Measurements from ENCODE around the gene RAB27B. TPM values are rescaled to one million over a fixed set of nuclear protein-coding genes. Genes with fewer than 3 reads are reported as not detected.

RAB27B gene
- total and polyA plus RNA-seq, 10 of the 15 experiments (the other 5 are each of a cell fraction or from before 2014, with no cell fraction given): under 0.01 to 0.03 TPM; not detected in 8

DNA sequence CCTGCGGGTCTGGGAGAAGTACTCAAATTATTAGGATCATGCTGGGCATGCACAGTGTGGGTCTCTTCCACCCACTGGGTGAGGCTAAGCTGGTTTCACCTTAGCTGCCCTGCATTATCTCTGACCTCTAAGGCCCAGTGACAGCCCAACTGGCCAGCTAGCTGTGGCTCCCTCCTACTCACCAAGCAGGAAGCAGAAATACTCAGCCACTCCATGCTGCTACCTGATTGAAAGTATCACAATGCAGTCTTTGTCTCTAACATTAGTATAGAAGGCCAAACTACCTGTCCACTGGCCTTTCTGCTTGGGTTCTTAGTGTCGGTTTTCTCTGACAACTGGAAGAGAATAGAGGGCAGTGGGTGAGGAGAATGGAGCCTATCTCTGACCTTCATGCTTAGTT lies 47.3 kb upstream of the RAB27B start:
- Histone ChIP-seq H3K4me1 (ENCODE audit: control insufficient read depth, insufficient read depth, low read length) (no peaks in the 10 kb centered on the region), H3K9me3 (replicated peaks; ENCODE audit: control insufficient read depth, insufficient read depth, low read length) (no peaks in the 10 kb centered on the region), H4K20me1 (ENCODE audit: control insufficient read depth, insufficient read depth) (no peaks in the 10 kb centered on the region), H2AFZ (ENCODE audit: control insufficient read depth, low read depth, low read length) (no peak overlapping the region), H3K9ac (ENCODE audit: control insufficient read depth, insufficient read depth, low read length) (no peak overlapping the region), H3K4me3 (no peak overlapping the region), H3K79me2 (ENCODE audit: control insufficient read depth, insufficient read depth, low read length) (no peaks in the 10 kb centered on the region), H3K4me2 (ENCODE audit: control insufficient read depth, insufficient read depth) (no peak overlapping the region), H3K27me3 (replicated peaks in 1 of 2; ENCODE audit: control insufficient read depth in 2 of 2, insufficient read depth in 2 of 2, low read length in 1 of 2) (no peaks in the 10 kb centered on the region), H3K36me3 (ENCODE audit: control insufficient read depth in 2 of 2, insufficient read depth in 2 of 2, low read length in 1 of 2) (no peaks in the 10 kb centered on the region), H3K27ac (ENCODE audit: control insufficient read depth, insufficient read depth) (no peak overlapping the region)
- TF ChIP-seq, protein P1, sequence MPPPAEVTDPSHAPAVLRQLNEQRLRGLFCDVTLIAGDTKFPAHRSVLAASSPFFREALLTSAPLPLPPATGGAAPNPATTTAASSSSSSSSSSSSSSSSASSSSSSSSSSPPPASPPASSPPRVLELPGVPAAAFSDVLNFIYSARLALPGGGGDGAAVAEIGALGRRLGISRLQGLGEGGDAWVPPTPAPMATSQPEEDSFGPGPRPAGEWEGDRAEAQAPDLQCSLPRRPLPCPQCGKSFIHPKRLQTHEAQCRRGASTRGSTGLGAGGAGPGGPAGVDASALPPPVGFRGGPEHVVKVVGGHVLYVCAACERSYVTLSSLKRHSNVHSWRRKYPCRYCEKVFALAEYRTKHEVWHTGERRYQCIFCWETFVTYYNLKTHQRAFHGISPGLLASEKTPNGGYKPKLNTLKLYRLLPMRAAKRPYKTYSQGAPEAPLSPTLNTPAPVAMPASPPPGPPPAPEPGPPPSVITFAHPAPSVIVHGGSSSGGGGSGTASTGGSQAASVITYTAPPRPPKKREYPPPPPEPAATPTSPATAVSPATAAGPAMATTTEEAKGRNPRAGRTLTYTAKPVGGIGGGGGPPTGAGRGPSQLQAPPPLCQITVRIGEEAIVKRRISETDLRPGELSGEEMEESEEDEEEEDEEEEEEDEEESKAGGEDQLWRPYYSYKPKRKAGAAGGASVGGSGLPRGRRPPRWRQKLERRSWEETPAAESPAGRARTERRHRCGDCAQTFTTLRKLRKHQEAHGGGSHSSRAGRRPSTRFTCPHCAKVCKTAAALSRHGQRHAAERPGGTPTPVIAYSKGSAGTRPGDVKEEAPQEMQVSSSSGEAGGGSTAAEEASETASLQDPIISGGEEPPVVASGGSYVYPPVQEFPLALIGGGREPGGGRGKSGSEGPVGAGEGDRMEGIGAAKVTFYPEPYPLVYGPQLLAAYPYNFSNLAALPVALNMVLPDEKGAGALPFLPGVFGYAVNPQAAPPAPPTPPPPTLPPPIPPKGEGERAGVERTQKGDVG (CRISPR knock-in tag; IDR thresholded peaks at IDR 0.05): no peak
- TF ChIP-seq USF1 (IDR thresholded peaks at IDR 0.05; ENCODE audit: borderline replicate concordance, extremely low read length, insufficient read depth, low read depth, low read length): no peak
- TF ChIP-seq POU2F2 (IDR thresholded peaks at IDR 0.05; ENCODE audit: borderline replicate concordance, low read depth, low read length): no peak
- TF ChIP-seq PML (IDR thresholded peaks at IDR 0.05; ENCODE audit: low read length): no peak
- no peak for TF ChIP-seq MYB (IDR thresholded peaks at IDR 0.05; ENCODE audit: borderline replicate concordance, low read depth, low read length)
- ChIA-PET POLR2A (no interaction called here), CTCF (interaction anchor here (1.6 kb wide), 1 partner anchor 202 kb away, joined by 4 read pairs; no protein-coding TSS in a partner anchor), RAD21 (ENCODE audit: unreplicated experiment) (no interaction called here), SMC1A (ENCODE audit: uncharacterized antibody, unreplicated experiment) (no interaction called here)
- no TSS peak for BruUV-seq (replicated peaks)
- WGBS (ENCODE audit: insufficient coverage, insufficient replicate concordance, low lambda C conversion rate, missing lambda C conversion rate): 19% methylated on average over 2 of the region's 2 CpGs
- intact Hi-C loops (cut with micrococcal nuclease; ENCODE audit: unreplicated experiment): no loop called here
- ATAC-seq (no peak), FAIRE-seq (no peak), DNase-seq (ENCODE audit: low read depth, low spot score) (no peak)
- in situ Hi-C loops (cut with MboI): no loop called here
